Astrocyte (in vitro differentiated cells and primary cell): ENCODE measurements around the gene MRTFB.

Source experiments
- EZH2 ChIP-seq: IDR thresholded peaks from 2 replicates; pipeline ENCODE4 v1.6.1; 2012; ENCODE audit warnings: mild to moderate bottlenecking, low read length, inconsistent platforms; ENCODE audit not compliant: insufficient read depth
- TF ChIP-seq, protein P1 (sequence below): IDR thresholded peaks from 2 replicates; pipeline ENCODE4 v1.5.1; 2011; ENCODE audit warnings: low read depth, mild to moderate bottlenecking, inconsistent platforms, low read length, moderate library complexity; ENCODE audit not compliant: insufficient read depth

DNA sequence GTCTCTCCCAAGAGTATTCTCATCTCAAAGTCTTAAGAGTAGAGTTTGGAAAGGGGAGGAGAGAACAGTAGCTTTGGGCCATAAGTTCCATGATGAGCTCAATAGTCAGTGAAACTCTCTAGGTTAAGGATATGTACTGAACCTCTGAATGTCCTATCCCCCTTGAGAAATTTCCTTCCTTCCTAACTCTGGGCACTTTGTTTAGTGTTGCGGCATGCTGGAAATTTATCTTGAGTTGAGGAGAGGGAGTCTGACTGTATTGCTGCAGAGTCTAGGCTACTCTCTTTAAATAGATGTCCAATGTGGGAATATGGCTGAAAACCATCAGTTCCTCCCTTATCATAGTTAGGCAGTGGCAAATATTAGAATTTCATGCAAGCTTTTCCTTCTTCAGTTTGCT is 16.1 kb downstream of the MRTFB start:
- TF ChIP-seq, protein P1, sequence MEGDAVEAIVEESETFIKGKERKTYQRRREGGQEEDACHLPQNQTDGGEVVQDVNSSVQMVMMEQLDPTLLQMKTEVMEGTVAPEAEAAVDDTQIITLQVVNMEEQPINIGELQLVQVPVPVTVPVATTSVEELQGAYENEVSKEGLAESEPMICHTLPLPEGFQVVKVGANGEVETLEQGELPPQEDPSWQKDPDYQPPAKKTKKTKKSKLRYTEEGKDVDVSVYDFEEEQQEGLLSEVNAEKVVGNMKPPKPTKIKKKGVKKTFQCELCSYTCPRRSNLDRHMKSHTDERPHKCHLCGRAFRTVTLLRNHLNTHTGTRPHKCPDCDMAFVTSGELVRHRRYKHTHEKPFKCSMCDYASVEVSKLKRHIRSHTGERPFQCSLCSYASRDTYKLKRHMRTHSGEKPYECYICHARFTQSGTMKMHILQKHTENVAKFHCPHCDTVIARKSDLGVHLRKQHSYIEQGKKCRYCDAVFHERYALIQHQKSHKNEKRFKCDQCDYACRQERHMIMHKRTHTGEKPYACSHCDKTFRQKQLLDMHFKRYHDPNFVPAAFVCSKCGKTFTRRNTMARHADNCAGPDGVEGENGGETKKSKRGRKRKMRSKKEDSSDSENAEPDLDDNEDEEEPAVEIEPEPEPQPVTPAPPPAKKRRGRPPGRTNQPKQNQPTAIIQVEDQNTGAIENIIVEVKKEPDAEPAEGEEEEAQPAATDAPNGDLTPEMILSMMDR = no peak
- no peak for TF ChIP-seq EZH2
